HG03103 (cell line): ENCODE data around the gene MED13.

Experiments
- ATAC-seq: cut with Tn5 transposase; IDR thresholded peaks from one replicate; pipeline ENCODE4 v1.9.1; 2021; ENCODE audit warnings: low read depth; ENCODE audit not compliant: unreplicated experiment

Gene MED13

DNA sequence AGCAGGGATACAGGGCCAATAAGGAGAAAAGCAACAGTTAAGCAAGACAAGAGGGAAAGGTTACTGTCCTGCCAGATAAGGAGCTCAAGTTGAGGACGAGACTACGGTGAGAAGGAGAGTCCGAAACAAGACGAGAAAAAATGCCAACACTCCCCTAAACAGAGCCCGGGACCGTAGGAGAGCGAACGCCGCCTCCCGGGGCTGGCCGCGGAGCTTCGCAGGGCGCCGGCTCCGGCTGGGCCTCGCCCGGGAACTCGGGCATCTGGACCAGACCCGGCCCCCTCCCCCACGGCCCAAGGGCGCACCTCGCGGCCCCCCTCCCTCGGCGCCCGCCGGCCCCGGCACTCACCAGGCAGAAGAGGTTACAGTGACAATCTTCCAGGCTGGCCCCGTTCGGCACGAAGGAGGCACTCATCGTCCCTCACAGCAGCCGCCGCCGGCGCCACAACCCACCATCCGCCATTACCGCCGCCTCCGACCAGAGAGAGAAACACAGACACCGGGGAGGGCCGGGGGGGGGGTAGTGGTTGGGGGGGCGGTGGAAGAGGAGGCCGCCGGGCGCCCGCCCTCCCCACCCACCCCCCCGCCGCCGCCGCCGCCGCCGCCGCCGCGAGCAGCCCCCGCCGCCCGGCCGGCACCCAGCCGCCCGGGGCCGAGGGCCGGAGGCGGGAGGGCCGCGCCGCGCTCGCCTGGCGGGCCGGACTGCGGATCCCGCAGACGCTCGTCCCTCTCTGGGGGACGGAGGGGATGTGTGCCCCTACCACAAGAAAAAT is at the start of gene MED13:
TSS of gene MED13 (minus strand) at position 488 of the 773 bp plus-strand sequence. CDS start at position 415, 73 bp downstream.
- no peak for ATAC-seq

DNA sequence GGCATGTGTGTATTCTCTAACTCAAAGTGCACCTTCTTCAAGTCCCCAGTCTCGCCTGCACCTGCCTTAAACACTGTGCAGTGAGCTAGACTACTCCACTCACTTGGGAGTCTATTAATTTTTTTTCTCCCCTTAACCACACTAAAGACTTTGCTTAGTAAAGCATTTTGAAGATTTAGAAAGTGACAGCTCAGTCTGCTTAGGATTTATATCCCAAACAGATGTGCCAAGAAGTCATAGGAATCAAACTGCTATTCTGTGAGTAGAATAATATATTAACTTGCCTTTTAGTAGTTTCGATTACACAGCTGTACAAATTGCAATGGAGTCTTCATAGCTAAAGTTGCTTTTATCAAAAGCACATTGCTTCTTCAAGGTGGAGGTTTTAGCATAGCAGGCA is 47.2 kb upstream of the MED13 start:
- no peak for ATAC-seq

DNA sequence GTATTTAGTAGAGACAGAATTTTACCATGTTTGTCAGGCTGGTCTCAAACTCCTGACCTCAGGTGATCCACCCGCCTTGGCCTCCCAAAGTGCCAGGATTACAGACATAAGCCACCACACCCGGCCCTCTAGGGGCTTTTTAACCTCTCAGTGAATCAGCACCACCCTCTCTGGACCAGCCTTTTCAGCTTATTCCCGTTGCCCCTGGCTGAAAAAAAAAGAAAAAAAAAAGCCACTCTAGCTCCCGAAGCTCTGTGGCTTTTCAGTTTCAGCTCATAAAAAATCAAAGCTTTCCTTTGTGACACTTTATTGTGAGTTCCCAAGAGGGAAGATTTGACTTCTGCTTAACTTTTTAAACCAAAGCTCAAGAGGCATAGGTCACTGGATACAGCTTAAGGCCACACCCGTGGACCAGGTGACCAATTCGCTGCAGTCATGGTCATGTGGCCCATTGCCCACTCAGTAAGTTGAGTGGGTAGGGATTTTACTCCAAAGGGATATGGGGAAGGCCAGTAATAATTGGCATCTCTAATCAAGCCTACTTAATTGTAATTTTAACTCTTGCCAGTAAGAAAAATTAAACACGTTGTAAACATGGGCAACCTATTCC is 46.6 kb upstream of the MED13 start:
- ATAC-seq: no peak

DNA sequence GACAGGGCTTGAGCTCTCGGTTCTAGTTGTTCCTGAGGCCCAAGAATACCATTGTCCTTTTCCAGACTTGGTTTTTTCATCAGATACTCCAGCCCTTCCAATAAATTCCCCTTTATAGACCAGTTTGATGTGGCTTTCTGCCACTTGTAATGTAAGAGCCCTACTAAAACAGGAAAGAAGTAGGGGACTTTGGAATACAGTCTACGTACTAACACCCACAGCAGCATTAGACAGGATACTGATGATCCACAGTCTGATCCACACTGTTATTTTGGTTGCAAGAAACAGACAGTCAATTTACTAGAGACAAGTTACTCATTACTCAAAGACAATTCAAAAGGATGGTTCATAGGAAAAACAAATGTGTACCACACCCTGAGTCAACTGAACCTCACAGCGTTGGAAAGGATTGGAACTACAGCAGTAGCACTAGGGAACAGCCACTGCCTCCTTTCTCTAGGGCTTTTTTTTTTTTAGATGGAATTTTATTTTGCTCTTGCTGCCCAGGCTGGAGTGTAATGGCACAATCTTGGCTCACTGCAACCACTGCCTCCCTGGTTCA is 45.9 kb upstream of the MED13 start:
- no peak for ATAC-seq

DNA sequence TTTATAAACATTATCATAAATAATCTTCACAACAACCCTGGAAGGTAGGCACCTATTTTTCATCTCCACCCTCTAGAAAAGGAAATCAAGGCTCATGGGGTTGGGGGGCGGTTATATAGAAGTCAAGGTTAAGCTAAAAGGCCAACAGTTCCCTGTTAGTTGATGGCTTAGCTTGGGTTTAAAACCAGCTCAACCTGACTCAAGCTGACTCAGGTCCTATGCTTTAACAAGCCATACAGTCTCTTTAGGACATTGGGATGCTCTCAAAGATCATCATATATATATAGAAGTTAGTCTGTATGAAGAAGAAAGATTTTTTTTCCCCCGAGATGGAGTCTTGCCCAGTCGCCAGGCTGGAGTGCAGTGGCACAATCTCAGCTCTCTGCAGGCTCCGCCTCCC is 44.8 kb upstream of the MED13 start:
- ATAC-seq: no peak

- peak; percentile 96 for ATAC-seq
Observed at GRCh38 chr17:62109378-62109902, 44.4 kb upstream of the MED13 start.

DNA sequence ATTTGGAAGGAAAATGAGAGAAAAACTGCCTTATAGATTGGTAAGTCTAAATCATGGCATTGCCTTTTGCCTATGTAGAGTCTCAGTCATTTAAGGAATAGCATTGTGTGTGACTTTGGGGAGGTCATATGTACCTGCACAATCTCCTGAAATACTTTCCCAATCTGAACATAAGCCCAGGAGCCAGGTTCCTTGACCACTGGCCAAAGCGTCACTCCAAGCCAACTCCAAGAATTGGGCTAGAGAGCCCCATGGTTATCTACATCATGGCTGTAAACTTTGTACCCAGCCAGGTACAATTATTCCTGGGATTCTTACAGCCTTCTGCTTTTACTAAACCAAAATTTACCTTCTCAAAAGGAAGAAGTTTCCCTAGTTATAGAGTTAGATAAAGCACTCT is 40.8 kb upstream of the MED13 start:
- ATAC-seq: no peak

GRCh38 chr17:62105357-62105756 is 40.3 kb upstream of the MED13 start:
- no peak for ATAC-seq

GRCh38 chr17:62101515-62101914 is 36.4 kb upstream of the MED13 start:
- no peak for ATAC-seq

GRCh38 chr17:62101090-62101489 is 36.0 kb upstream of the MED13 start:
- no peak for ATAC-seq

DNA sequence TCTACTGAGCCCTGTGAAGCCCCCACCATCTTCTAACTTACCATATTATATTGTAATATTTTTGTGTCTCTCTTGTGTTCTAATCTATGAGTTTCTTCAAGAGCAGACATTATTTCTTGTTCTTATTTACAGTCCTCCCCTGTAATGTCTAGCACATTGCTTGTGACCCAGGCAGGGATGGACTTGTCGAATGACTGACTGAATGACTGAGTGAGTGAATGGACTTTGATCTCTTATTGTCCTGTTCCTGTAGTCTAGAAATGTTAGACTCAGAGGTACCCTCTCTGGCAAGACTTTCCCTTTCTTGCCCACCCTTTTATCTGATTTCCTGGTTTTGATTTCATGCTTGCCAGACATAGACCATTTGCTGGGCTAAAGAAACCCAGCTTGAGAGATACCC is 35.0 kb upstream of the MED13 start:
- no peak for ATAC-seq

GRCh38 chr17:62099532-62099931 is 34.5 kb upstream of the MED13 start:
- ATAC-seq: no peak

DNA sequence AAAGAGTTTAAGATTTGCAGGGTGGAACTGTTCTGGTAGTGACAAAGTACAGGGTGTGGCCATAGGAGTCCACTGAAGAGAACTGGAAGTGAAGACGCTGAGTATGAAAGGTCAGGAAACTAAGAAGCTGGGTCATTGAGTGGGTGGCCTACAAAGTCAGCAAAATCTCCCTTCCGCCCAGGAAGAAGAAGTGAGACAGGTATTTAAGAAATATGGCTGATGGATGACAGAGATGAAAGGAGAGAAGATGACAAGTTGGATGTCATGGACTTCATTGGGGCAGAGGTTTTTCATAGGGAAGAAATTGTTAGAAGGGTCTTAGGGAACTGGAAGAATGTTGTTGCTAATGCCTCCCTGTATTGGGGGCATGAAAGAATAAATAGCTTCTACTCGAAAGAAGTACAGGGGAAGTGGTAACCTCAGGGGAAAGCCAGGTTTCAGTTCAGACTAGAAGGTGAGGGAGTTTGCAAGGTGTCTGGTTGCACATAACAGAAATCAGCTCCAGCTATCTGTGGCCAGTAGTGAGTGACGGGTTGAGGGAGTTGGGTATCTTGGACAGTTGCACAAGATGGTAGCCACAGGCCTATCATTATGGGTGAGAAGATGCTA is 33.6 kb upstream of the MED13 start:
- ATAC-seq: peak; percentile 80

DNA sequence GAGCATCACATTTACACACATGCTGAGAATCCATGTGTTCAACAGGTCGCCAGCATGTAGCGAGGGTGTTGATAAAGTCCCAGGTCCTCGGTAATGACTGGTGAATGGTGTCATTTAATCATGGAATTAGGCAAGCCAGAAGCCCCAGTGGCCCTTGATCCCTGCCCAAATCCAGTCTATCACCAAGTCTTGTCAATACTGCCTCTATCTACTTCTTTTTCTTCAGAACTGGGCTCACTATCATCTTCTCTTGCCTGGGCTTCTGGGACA is 31.3 kb upstream of the MED13 start:
- ATAC-seq: no peak

DNA sequence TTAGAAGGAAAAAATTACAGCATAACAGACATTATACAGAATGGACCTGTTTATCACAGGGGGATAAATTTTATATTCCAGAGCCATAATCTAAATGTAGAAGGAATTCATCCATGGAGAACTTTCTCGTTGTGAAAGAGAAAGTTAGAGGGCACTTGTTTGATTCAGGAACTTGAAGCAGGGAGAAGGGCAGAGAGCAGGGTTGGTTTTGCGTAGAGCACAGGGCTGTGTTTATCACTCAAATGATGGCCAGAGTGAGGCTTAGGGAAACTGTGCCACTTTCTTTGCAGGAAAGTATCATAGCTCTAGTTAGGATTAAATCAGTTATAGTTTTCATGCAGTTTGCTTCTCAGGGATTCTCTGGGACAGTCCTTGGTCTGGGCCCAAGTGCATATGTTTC is 29.1 kb upstream of the MED13 start:
- no peak for ATAC-seq

DNA sequence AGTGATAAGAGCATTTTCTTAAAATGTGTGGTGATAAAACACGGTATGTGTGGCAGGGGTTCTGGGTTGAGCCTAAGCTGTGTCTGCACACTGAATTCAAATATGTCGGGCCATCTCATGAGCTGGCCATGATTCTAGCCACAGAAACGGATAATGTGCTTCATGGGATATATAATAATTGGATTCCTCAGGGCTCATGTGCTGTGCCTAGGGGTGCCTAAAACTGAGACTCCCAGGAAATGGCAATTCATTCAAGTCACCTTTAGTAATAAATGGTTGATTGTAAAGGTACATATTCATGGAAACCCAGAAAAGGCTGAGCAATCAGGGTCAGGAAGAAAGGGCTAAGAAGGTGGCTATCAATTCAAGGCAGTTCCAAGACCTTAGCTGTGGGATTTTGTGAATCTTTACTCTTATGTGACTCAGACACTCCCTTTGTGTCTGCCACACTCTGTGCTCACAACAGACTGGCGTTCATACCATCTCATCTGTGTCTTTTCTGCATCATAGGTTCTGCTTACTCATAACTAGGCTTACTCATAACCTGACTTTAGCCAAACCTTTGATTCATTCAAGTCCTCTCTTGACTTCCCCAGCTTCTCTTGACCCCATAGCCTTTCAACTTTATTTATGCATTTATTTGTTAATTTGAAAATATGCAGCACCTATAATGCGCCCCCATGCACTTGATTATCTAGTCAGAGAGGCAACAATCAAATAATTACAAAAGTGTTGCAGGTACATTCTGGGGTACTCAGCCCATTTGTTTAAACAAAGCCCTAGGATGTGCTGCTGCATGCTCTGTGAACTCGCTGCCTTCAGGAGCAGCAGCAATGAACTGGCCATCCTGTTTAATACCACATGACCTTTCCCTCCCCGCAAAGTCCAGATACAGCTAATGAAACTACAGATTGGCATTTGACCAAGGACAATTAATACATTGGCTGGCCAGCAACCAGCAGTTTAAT is 28.4 kb upstream of the MED13 start:
- ATAC-seq: peak; percentile 91

- ATAC-seq: no peak
Observed at GRCh38 chr17:62092784-62093183, 27.7 kb upstream of the MED13 start.

GRCh38 chr17:62091804-62092203 is 26.7 kb upstream of the MED13 start:
- ATAC-seq: no peak

DNA sequence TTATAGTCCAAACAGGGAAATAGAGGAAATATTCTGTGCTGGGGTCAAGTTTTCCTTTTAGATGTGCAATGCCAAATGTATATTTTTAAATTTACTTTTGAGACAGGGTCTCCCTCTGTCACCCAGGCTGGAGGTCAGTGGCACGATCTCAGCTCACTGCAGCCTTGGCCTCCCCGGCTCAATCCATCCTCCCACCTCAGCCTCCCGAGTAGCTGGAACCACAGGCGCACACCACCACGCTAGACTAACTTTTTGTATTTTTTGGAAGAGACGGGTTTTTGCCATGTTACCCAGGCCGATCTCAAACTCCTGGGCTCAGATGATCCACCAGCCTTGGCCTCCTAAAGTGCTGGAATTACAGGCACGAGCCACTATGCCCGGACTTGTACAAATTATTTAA is 25.8 kb upstream of the MED13 start:
- ATAC-seq: no peak

DNA sequence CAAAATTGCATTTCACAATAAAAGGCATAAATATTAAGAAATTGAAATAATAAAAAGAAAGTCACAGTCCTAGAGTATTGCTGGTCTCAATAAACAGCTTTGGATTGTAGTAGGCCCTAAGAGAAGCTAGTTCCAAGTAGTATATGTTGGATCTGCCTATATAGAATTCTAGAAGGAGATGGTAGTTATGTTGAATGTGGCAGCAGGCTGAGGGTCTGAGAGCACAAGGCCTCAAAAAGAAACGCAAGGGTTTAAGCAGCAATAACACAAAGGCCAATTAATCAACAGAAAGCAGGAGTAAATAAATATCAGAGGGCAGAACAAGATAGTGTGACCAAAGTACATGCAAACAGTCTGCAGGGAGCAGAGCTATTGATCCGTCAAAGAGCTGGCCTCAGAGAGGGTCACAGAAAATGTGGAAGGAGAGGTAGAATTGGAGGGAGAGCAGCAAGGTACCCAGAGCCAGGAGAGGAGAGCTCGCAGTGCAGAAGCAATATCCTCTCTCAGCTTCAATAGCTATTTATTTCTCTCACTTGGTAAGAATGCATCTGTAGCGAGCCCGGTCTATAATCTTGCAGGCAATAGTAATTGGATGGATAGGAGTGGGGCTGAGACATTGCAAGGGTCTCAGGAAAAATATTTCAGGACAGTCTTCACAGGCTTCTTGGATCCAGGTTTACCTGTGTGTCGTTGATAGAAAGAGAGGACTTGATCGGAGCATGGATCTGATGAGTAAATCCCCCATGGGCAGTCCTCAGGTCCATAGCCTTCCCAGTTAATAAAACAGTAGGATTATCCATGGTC is 25.1 kb upstream of the MED13 start:
- no peak for ATAC-seq
